Embryonic facial prominence (tissue), 1 donor: Measurements from ENCODE around the gene CLDN5.

Experiments
- DNase-seq: peaks from one replicate; pipeline ENCODE4 v3.0.0-alpha.2; 2016; ENCODE audit errors: extremely low spot score

Gene CLDN5

DNA sequence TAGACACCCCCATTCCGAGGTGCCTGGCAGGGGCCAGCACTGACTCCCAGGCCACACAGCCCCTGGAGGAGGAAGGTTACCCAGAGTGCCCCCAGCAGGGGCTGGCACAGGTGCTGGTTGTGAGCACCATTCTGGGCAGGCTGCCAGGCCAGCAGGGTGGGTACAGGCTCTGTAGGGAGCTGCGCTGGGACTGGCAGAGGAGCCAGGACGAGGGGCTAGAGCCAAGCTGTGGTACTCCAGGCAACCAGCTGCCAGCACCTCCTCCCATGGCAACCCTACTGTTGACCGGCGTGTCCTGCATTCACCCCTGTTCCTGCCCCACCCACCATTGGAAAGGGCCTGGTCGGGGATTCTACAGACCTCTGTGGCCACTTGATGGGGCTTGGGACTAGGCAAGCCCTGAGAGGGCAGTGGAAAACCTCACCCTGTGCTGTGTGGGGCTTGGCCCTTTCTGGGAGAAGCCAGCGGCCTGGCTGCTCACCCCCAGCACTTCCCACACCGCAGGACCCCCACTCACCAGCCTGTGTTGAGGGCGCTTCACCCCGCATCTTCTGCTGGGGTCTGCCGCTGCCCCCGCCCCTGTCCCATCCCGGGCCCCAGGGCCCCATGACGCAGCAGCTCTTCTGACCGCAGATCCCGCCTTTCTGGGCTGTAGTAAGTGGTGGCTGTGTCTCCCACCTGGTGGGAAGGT, 1.9 kb downstream of the CLDN5 start:
- no peak for DNase-seq

- DNase-seq = no peak
Measured at GRCh38 chr22:19520566-19521305, 3.5 kb downstream of the CLDN5 start.

DNA sequence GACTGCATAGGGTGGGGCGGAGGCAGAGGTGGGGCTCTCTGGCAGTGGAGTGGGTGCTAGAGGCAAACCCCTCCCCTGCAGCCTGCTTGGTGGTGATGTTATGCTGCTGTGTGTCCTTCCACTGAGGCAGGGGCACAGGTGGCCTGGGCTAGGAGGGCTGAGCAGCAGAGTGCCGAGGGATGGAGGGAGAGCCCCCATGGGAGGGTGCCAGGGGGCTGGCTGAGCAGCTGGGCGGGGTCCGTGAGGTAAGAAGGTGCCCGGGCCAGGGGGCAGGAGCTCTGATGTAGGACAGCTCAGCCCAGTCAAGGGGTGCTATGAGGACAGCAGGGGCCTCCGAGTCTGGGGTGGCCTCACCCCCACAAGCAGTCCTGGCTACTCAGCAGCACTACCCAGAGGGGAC, 4.2 kb downstream of the CLDN5 start:
- no peak for DNase-seq

DNA sequence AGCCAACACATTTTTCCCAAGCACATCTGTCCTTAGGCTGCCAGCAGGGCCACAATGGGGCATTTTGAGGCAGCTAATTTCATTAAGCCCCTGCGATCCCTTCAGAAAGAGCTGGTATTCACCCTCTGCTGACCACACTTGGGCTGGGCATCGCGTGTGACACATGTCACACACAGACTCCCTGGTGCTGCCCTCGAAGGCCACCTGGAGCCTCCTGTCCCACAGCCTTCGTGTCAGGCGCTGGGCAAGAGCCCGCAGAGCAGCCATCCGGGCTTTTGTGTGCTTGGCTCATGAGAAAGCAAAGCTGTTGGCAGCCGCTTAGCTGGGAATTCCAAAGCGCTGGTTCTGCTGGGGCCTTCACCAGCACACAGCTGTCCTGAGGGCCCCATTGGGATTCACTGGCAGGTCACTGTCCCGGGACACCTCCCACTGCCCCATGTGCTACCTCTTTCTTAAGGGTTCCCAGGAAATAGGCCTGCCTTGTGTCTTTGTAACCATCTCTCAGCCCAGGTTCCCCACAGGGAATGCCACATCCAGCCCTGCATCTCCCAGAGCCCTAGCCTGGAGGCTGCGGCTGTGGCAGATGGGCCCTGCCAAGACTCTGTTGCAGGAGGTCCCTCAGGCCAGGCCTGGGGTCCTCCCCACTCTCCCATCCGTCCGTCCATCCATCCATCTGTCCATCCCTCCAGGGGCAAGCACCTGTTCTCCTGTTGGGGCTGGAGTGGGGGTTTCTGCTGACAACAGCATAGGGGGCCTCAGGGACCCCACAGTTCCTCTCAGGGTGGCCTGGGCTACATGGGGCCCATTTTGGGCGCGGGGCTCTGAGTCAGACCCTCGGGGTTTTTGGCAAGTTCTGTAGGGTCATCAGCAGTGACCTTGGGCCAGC, 4.9 kb downstream of the CLDN5 start:
- DNase-seq = no peak

GRCh38 chr22:19518635-19519034, 5.6 kb downstream of the CLDN5 start:
- DNase-seq = no peak

DNA sequence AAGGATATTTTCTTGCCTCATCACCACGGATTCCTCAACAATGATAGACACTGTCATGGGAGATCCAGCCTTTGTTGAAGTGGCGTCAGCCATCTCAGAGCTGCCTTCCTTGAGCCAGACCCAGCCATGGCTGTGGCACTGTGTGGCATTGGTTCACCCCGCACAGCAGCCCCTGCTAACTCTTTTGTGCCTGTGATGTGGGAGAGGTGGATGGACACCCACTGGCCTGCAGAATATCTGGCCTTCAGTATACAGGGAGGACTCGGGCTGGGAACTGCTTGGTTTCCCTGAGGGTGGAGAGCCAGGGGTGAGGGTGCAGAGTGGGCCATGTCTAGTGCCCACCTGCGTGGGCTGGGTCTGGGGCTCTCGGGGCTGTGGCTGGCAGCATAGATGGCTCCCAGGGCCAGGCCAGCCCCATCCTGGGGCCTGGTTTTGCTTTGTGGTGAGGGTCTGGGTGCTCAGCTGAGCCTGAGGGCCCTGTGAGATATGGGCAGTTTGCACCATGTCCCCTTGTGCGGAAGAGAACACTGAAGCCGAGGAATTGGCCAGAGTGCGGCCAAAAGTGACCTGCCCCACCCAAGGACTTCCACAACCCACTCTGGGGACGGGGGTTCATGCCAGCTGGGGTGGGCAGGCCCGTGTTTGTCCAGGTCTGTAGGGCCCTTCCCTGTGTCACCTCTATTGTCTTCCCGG, 6.1 kb downstream of the CLDN5 start:
- DNase-seq = no peak

- no peak for DNase-seq
Measured at GRCh38 chr22:19517171-19517500, 7.1 kb downstream of the CLDN5 start.

- DNase-seq = no peak
Measured at GRCh38 chr22:19516378-19517170, 7.6 kb downstream of the CLDN5 start.

- no peak for DNase-seq
Measured at GRCh38 chr22:19515654-19516377, 8.4 kb downstream of the CLDN5 start.

DNA sequence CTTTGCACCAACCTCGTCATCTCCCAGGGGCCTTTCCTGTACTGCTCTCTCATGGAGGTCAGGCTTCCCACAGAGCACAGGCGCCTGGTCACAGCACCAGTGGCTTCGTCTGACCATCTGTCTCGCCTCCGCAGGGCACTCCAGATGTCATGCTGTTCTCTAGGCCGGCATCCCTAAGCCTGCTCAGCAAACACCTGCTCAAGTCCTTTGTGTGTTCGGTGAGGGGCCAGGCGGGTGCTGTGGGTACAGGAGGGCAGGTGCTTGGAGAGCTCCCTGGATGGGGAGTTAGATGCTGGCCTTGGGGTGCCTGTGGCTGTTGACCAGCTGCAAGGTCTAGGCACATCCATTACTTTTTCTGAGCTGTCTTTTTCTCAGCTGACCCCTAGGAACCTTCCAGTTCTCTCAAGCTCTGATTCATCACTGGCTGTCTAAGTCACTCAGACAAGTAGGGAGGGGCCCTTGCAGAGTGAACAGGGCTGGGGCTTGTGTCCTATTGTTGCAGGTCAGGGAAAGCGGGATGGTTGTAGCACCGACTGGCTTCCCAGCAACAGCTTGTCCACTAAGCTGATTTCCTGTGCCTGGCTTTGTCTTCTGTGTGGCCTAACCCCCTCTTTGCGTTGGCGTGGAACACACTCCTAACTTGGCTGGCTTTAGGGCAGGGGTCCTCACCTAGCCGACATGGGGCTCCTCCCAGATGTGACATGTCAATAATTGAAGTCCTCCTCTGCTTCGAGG, 9.2 kb downstream of the CLDN5 start:
- DNase-seq = no peak

DNA sequence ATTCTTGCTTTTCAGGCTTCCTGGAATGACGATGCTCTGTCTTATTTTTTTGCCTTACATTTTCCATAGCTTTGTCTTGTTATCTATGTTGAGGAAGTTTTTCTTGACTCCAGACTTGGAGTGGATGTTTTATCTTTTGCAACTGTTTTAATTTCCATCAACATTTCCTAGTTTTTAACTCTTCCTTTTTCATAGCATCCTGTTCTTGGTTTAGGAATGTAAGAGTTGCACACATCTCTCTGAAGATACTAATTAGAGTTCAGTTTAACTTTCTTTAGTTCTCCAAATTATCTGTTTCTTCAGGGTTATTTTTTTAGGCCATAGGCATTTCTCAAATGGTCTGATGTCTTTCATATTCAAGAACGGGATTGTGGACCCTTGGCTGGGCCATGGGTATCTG, 10.4 kb downstream of the CLDN5 start:
- no peak for DNase-seq

DNA sequence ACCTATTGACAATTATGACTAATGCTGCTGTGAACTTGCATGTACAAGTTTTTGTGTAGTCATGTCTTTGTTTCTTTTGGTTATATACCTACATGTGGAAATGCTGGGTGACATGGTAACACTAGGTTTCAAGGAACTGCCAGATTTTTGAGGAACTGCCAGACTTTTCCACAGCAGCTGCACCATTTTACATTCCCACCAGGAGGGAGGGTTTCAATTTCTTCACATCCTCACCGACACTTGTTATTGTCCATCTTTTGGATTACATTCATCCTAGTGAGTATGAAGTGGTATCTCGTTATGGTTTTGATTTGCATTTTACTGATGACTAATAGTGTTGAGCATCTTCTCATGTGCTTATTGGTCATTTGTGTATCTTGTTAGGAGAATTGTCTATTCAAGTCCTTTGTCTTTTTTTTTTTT, 13.3 kb downstream of the CLDN5 start:
- DNase-seq = no peak

GRCh38 chr22:19509923-19510322, 14.3 kb downstream of the CLDN5 start:
- no peak for DNase-seq

DNA sequence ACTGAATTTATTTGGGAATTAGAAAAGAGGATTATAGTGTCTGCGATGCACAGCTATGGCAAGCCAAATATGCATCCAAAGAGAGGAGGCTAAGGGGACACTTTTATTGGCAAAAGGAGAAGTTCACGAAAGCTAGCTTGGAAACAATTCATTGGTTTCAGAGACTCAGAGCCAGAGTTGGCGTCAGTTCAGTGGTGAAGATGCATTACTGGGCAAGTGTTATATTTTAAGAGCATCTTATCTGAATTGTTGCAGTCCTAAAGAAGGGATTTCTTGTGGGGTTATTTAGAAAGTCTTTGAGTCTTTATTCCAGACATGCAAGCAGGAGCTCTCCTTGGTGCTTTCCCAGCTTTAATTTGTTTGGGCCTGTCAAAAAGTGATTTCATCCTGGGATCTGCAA, 15.0 kb downstream of the CLDN5 start:
- DNase-seq = no peak

DNA sequence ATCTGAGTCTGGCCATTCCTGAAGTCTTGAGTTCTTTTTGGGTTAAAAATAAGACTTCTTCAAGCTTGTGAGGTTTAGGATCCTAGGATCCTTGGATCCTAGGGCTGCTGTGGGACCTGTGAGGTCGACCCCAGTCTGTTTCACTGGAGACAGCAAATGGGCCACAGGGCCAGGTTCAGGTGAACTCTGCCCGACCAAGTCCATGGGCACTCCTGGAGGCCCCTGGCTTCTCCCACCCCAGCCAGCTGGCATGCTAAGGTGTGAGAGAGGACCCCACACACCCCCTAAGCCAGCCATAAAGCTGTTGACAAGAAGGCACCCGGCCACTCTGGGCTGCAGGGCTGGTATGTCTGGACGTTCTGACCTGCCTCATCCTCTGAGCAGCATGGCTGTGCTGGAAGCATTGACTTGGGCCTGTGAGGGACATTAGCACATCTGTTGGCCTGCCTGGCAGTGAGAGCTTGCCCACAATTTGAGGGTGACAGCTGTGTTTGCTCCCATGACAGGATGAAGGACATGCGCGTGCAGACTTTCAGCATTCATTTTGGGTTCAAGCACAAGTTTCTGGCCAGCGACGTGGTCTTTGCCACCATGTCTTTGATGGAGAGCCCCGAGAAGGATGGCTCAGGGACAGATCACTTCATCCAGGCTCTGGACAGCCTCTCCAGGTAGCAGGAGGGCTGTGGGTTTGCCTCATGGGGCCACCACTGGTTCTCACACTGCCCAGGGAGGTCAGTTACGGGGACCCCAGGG, 16.0 kb downstream of the CLDN5 start:
- no peak for DNase-seq

GRCh38 chr22:19507534-19507861, 16.7 kb downstream of the CLDN5 start:
- DNase-seq = no peak

GRCh38 chr22:19506212-19506611, 18.0 kb downstream of the CLDN5 start:
- no peak for DNase-seq

DNA sequence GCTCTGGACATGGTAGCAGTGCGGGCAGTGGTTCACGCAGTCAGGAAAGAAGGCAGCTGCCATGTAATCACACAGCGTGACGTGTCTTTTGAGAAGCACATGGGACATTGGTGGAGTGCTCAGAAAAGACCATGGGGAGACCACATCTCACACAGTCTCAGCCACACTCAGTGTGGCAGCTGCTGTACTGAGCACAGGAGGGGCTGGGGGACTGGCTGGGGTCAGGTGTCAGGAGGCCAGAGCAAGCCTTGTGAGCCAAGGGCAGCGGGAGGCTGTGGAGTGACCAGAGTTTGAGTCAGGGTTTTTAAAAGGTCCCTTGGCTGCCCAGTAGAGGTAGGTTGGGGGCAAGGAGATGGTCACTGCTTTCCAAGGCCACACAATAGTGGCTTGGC, 18.5 kb downstream of the CLDN5 start:
- no peak for DNase-seq
